Lower leg skin (tissue), 4 donors: ENCODE results near the gene CLECL1. TPM values are rescaled to one million over a fixed set of nuclear protein-coding genes. Genes with fewer than 3 reads are reported as not detected.
A peak's percentile ranks its signal among the peaks of the same experiment; 100 is the strongest.

Source experiments
- DNase-seq, 2 donors: peaks; one replicate each; pipeline ENCODE4 v3.0.0-alpha.2; 2019; ENCODE audit warnings: low spot score in 2 of 2
- H3K4me3 ChIP-seq: fragments of 200-600 bp; sonication (generic); 2 replicates; pipeline ENCODE4 v1.5.1; 2017; ENCODE audit warnings: mild to moderate bottlenecking, low read depth; ENCODE audit not compliant: poor library complexity, severe bottlenecking
- POLR2A ChIP-seq, 2 donors: fragments of 450-650 bp; IDR thresholded peaks; one replicate each; pipeline ENCODE4 v1.6.1; 2016 to 2017; ENCODE audit warnings: antibody characterized with exemption in 2 of 2, mild to moderate bottlenecking in 1 of 2, moderate library complexity in 1 of 2
- WGBS, 2 donors: methylation state at CpG; one replicate each; pipeline ENCODE4 v1.1.5; 2018; 5-methylcytosine and 5-hydroxymethylcytosine counted together
- intact Hi-C: fragments of 100-400 bp; cut with DNase I; formaldehyde crosslinking; loops from one replicate; pipeline ENCODE4 v1.15.0; 2023; ENCODE audit warnings: low total_unique reads
- total RNA-seq, 4 donors: library from RNA; depleted of rRNA; stranded (reverse); fragments of >200 nt; gene quantifications; one replicate each; pipeline ENCODE4 v1.1.0, GENCODE V29; 2016
- TF ChIP-seq, protein P1 (sequence below), 3 donors: fragments of 450-650 bp; IDR thresholded peaks; one replicate each; pipeline ENCODE4 v1.5.1; 2016; ENCODE audit warnings: antibody characterized with exemption in 3 of 3, mild to moderate bottlenecking in 3 of 3, moderate library complexity in 2 of 3

CLECL1 gene
- total RNA-seq, 4 donors from 2014 or later, result not detected

DNA sequence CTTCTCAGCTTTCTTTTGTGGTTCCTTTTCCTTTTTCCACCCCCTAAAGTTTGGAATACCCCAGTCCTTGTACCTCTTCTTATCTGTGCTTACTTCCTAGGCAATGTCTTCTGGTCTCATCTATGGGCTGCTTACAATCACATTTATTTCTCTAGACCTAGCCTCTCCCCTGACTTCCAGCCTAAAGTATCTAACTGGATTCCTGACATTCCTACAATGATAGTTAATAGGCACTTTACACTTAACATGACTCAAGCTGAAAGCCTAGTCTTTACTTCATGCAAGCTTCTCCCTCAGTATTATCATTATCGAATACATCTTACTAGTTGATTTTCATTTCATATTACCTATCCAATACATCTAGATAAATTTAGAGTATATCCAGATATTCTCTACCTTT is 21.2 kb downstream of the CLECL1 start:
- intact Hi-C loops, result no loop called here
- WGBS, 2 donors, result 94 to 96% methylated on average over 1 of the region's 1 CpG
- TF ChIP-seq POLR2A (IDR thresholded peaks at IDR 0.05), result no peak
- TF ChIP-seq, protein P1, sequence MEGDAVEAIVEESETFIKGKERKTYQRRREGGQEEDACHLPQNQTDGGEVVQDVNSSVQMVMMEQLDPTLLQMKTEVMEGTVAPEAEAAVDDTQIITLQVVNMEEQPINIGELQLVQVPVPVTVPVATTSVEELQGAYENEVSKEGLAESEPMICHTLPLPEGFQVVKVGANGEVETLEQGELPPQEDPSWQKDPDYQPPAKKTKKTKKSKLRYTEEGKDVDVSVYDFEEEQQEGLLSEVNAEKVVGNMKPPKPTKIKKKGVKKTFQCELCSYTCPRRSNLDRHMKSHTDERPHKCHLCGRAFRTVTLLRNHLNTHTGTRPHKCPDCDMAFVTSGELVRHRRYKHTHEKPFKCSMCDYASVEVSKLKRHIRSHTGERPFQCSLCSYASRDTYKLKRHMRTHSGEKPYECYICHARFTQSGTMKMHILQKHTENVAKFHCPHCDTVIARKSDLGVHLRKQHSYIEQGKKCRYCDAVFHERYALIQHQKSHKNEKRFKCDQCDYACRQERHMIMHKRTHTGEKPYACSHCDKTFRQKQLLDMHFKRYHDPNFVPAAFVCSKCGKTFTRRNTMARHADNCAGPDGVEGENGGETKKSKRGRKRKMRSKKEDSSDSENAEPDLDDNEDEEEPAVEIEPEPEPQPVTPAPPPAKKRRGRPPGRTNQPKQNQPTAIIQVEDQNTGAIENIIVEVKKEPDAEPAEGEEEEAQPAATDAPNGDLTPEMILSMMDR (IDR thresholded peaks at IDR 0.05), result no peak
- no peak overlapping the region for H3K4me3 ChIP-seq
- DNase-seq, result no peak

DNA sequence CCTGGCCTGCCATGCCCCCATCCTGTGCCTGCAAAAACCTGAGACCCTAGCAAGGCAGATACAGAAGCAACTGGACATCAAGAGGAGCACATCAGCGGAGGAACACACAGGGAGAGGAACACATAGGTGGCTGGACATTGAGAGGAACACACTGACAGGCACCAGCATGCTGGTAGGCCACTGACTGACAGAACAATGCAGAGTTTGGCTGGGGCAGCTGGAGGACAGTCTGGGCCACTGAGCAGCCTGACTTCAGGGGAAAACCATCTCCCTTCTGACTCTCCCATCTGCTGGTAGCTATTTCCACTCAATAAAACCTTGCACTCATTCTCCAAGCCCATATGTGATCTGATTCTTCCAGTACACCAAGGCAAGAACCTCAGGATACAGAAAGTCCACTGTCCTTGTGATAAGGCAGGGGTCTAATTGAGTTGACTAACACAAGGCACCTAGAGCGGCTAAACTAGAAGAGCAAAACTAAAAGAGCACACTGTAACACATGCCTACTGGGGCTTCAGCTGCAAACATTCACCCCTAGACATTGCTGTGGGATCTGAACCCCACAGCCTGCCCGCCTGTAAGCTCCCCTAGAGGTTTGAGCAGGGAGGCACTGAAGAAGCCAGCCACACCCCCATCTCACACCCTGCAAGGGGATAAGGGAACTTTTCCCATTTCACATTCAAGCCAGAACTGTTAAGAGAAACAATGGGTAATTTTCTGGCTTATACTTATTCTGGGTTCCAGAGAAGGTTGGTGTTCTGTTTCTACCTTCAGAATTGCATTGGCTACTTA is 22.1 kb downstream of the CLECL1 start:
- H3K4me3 ChIP-seq, result no peak overlapping the region
- 85 to 92% methylated on average over 3 of the region's 3 CpGs for WGBS, 2 donors
- TF ChIP-seq, protein P1 (IDR thresholded peaks at IDR 0.05), result no peak
- no peak for TF ChIP-seq POLR2A (IDR thresholded peaks at IDR 0.05)
- intact Hi-C loops, result no loop called here
- no peak for DNase-seq

DNA sequence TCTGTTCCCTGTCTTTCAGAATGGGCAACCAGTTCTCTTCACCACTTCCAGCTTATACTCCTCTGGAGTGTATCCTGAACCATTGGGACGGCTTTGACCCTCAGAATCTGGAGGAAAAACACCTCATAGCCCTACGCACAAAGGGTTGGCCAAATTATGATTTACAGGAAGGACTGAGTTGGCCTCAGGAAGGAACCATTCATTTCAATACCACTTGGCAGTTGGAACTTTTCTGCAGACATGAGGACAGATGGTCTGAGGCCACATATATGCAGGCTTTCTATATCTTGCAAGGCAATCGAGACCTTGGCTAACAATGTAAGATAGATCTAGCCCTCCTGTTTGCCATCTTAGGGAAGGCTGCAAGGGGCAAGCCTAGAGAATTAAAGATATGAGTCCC is 24.0 kb downstream of the CLECL1 start:
- DNase-seq, result no peak
- 88 to 91% methylated on average over 3 of the region's 3 CpGs for WGBS, 2 donors
- no peak overlapping the region for H3K4me3 ChIP-seq
- TF ChIP-seq POLR2A (IDR thresholded peaks at IDR 0.05), result no peak
- TF ChIP-seq, protein P1 (IDR thresholded peaks at IDR 0.05), result no peak
- intact Hi-C loops, result no loop called here

DNA sequence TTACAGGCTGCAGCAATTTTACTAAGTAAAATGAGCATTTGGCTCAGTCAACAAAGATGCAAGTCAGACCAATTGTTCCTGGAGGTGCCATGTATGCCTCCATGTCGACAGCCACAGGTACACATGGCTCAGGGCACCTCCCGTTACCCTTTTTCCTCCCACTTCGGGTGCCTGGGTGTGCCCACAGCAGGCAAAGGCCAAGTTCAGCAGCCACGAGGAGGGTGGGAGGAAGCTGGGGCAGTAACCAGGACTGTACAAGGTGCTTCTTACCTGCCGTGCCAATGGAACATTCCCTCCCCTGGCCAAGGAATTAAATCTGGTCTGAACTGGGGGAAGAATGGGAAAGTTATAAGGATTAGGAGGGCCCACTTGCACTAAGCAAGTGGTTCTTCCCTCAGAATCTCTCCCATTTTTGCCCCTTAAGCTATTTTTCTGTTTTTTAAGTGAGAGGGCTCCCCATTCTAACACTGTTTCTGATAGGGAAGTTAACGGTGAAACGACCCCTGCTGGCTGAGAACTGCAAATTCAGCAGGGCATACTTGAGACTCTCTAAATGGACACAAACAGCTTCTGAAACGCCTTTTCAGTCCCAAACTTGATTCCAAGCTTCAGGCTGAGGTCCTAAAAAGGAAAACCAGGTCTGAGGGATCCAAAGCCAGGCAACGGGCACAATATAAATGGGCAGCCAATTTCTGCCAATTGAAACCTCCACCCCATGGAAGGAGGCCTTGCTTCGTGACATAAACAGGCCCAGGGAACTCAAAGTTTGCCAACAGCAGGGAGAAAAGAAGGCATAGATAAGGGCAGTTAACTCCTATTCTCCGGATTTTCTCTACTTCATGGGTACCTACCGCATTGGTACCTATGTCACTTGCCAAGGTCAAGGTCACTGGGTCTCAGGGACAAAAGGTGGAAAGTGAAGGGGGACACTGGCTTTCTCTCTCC is 24.8 kb downstream of the CLECL1 start:
- intact Hi-C loops, result no loop called here

DNA sequence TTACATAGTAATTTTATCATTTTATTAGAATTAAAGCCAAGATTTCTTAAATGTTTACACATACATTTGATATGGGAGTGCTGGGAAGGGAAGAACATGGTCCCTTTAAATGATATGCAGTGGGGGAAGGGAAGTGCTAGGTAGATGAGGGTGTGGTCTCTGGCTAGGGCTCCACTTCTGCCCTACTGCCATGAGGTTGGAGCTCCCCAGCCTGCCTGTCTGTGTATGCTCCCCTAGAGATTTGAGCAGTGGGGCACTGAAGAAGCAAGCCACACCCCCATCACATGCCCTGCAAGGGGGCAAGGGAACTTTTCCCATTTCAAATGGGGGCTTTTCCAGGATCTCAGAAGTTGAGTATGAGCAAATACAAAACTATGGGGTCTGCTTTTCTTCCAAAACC is 25.5 kb downstream of the CLECL1 start:
- no peak overlapping the region for H3K4me3 ChIP-seq
- DNase-seq, result no peak
- no peak for TF ChIP-seq POLR2A (IDR thresholded peaks at IDR 0.05)
- TF ChIP-seq, protein P1 (IDR thresholded peaks at IDR 0.05), result no peak
- intact Hi-C loops, result no loop called here

More for the DNA sequence above, 24.8 kb downstream of the CLECL1 start:
- H3K4me3 ChIP-seq, result no peak overlapping the region
- WGBS, 2 donors, result 55 to 60% methylated on average over 12 of the region's 12 CpGs
- no peak for DNase-seq
- TF ChIP-seq POLR2A (IDR thresholded peaks at IDR 0.05), result no peak
- TF ChIP-seq, protein P1 (IDR thresholded peaks at IDR 0.05), result peak in 1 of 3 donors; percentile 67
